Stromal cell of bone marrow (primary cell): ENCODE results near the gene CACHD1.
"Not testable (repeated sequence)": the region's sequence is repeated elsewhere in the genome, so short reads cannot be mapped to it uniquely, and the experiment has no call there.

Experiments
- DNase-seq: peaks from one replicate; pipeline ENCODE4 v3.0.0-alpha.2; 2012; ENCODE audit warnings: low read depth

CACHD1 gene

GRCh38 chr1:64497088-64497883 is 27.4 kb downstream of the CACHD1 start:
- DNase-seq = no peak

GRCh38 chr1:64498325-64498724 is 28.4 kb downstream of the CACHD1 start:
- DNase-seq = no peak

GRCh38 chr1:64499011-64499410 is 29.1 kb downstream of the CACHD1 start:
- DNase-seq = no peak

- DNase-seq = no peak
These were observed 30.0 kb downstream of the CACHD1 start for GRCh38 chr1:64499966-64500365.

GRCh38 chr1:64502083-64502482 is 32.2 kb downstream of the CACHD1 start:
- DNase-seq = no peak

- DNase-seq = no peak
These were observed 33.0 kb downstream of the CACHD1 start for GRCh38 chr1:64502931-64503330.

GRCh38 chr1:64505232-64505943 is 35.5 kb downstream of the CACHD1 start:
- DNase-seq = no peak

GRCh38 chr1:64505944-64506655 is 36.2 kb downstream of the CACHD1 start:
- no peak for DNase-seq

- no peak for DNase-seq
These were observed 38.7 kb downstream of the CACHD1 start for GRCh38 chr1:64508629-64509028.

- no peak for DNase-seq
These were observed 41.1 kb downstream of the CACHD1 start for GRCh38 chr1:64511044-64511443.

GRCh38 chr1:64512206-64512605 is 42.3 kb downstream of the CACHD1 start:
- DNase-seq = not testable (repeated sequence)

GRCh38 chr1:64513545-64513944 is 43.6 kb downstream of the CACHD1 start:
- DNase-seq = no peak

- peak; percentile 39 for DNase-seq
These were observed 44.4 kb downstream of the CACHD1 start for GRCh38 chr1:64514197-64514765.

GRCh38 chr1:64515427-64515826 is 45.5 kb downstream of the CACHD1 start:
- peak; percentile 71 for DNase-seq

- no peak for DNase-seq
These were observed 46.4 kb downstream of the CACHD1 start for GRCh38 chr1:64516301-64516700.

GRCh38 chr1:64516803-64517568 is 47.1 kb downstream of the CACHD1 start:
- no peak for DNase-seq

GRCh38 chr1:64517640-64518039 is 47.7 kb downstream of the CACHD1 start:
- DNase-seq = no peak

- DNase-seq = no peak
These were observed 49.0 kb downstream of the CACHD1 start for GRCh38 chr1:64518692-64519481.

- DNase-seq = no peak
These were observed 50.0 kb downstream of the CACHD1 start for GRCh38 chr1:64519901-64520300.

GRCh38 chr1:64522740-64523139 is 52.8 kb downstream of the CACHD1 start:
- no peak for DNase-seq
